GM18951 (cell line): ENCODE measurements around the gene USH1C.

ENCODE experiments used
- POLR2A ChIP-seq: IDR thresholded peaks from 4 replicates; pipeline ENCODE4 v1.6.1; 2011; ENCODE audit warnings: mild to moderate bottlenecking; ENCODE audit not compliant: insufficient read length, insufficient read depth; ENCODE audit errors: extremely low read depth
- in situ Hi-C: fragments of 300-500 bp; cut with MboI; formaldehyde crosslinking; loops from one replicate; pipeline ENCODE4 v1.12.0; 2022; ENCODE audit warnings: low sequenced_read_pairs, mixed read lengths, inconsistent platforms; ENCODE audit not compliant: unreplicated experiment

The USH1C gene

GRCh38 chr11:17544181-17544622, at the start of gene USH1C:
USH1C (minus strand) TSS chr11:17544416; CDS start chr11:17544307, 109 bp downstream.
- no peak for TF ChIP-seq POLR2A

DNA sequence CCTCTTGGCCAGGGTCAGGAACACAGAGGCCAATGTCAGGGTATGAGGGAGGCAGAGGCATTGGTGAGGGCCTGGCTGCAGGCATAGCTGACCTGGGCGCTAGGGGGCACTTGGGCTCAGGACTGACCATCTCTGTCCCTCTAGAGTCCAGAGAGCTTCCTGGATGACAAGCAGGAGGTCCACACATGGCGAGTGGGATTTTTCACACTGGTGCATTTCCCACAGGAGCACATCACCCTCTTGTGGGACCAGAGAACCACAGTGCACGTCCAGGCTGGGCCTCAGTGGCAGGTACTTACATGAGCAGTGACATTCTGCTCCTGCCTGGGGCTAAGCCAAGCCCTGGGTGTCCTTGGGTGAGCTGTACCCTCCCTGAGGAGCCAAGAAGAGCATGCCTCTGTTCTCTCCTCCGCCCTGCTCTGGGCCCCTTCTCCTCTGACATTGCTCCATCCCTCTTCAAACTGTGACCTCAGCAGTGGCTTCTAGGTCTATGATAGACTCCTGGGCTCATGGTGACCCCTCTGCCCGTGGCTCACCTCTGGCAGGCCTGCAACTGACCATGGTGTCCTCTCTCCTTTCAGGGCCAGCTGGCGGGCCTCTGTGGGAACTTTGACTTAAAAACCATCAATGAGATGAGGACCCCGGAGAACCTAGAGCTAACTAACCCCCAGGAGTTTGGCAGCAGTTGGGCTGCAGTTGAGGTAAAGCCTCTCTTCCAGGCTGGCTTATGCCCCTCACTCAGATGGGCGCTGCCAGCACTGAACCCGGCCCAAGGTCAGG, 49.4 kb upstream of the USH1C start:
- in situ Hi-C loops = no loop called here
- no peak for TF ChIP-seq POLR2A

More at GRCh38 chr11:17544181-17544622, at the start of gene USH1C:
- in situ Hi-C loops = no loop called here

DNA sequence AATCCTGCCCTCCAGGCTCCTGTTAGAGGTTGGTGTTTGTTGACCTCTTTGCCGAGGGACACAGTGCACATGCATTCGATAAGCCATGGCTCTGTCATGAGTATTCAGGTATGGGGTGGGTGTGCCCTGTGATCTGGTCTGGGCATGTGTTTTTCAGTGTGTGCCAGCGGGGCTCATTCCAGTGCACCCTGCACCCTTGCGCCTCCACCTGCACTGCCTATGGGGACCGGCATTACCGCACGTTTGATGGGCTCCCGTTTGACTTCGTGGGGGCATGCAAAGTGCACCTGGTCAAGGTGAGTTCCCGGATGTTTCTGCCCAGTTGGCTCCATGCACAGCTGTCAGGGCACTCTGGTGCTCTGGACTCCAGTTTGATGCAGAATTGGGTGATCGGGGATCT, 47.1 kb upstream of the USH1C start:
- in situ Hi-C loops = no loop called here
- no peak for TF ChIP-seq POLR2A

DNA sequence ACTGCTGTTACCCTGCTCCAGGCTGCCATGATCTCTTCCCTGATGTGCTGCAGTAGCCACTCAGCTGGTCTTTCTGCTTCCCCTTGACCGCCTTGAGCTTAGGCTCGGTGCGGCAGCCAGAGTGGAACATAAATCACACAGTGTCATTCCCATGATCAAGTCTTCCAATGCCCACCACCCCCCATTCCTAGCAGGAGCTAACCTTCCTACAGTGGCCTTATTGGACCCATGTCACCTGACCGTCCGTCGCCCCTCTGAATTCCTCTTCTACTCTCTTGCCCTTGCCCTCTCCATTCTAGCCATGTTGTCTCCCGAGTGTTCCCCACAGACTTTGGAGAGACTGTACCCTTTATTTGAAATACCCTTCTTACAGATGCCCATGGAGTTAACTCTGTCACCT, 46.2 kb upstream of the USH1C start:
- in situ Hi-C loops = no loop called here
- no peak for TF ChIP-seq POLR2A

DNA sequence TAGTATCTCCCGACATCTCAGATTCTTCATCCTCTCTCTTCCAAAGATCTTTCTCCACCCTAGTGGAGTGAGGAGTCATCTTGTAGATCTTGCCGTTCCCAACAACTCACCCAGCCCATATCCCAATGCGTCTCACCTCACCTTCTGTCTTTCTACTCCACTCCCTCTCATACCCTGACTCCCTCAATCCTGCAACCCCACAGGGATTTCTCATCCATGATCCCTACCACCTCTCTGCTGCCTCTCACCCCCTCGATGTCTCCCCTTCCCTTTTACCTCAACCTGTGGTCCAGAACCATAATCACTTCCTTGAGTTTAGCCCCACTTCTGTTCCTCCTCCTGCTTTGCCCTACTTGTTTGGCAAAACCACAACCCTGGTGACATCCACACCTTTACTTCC, 44.5 kb upstream of the USH1C start:
- in situ Hi-C loops = no loop called here
- TF ChIP-seq POLR2A = no peak

- in situ Hi-C loops = no loop called here
- TF ChIP-seq POLR2A = no peak
These were observed 44.0 kb upstream of the USH1C start for GRCh38 chr11:17588166-17588565.

- no peak for TF ChIP-seq POLR2A
- in situ Hi-C loops = no loop called here
These were observed 41.9 kb upstream of the USH1C start for GRCh38 chr11:17585911-17586695.

- TF ChIP-seq POLR2A = no peak
These were observed 37.5 kb upstream of the USH1C start for GRCh38 chr11:17581732-17582053.

GRCh38 chr11:17581036-17581731, 37.0 kb upstream of the USH1C start:
- in situ Hi-C loops = no loop called here
- no peak for TF ChIP-seq POLR2A

More at GRCh38 chr11:17581732-17582053, 37.5 kb upstream of the USH1C start:
- in situ Hi-C loops = no loop called here

DNA sequence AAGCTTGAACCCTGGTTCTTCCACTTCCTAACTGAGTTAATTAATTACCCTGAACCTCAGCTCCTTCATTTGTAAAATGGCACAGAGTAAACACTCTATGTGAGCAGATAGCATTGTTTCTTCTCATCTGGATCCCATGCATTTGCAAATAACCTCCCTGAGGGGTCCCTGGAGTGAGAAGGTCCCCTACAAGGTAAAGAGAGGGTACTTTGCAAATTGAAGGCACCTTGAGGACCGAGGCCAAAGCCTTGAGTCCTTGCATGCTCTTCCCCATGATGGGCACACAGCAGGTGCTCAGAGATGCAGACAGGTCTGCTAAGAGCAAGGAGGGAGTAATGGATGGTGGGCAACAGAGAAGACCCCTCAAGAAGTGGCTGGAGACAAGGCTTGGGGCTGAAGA, 36.1 kb upstream of the USH1C start:
- in situ Hi-C loops = no loop called here
- TF ChIP-seq POLR2A = no peak

GRCh38 chr11:17579451-17579850, 35.2 kb upstream of the USH1C start:
- no peak for TF ChIP-seq POLR2A
- in situ Hi-C loops = no loop called here

DNA sequence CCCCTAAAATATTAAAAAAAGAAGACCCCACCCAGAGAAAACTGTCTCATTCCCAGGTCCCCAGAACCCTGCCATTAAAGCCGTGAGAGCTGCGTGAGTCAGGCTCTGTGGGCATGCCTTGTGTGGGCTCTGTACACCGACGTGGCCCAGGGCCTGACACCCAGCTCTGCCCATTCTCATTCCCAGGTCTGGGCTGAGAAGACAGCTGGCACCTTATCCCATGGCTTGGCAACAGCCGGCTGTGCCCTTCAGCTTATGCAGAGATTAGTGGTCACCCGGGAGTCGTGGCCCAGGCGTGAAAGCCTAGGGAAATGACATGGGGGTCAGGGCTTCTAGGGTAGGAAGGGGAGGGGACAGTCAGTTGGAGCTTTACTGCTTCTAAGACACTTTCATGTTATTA, 34.7 kb upstream of the USH1C start:
- in situ Hi-C loops = no loop called here
- no peak for TF ChIP-seq POLR2A

DNA sequence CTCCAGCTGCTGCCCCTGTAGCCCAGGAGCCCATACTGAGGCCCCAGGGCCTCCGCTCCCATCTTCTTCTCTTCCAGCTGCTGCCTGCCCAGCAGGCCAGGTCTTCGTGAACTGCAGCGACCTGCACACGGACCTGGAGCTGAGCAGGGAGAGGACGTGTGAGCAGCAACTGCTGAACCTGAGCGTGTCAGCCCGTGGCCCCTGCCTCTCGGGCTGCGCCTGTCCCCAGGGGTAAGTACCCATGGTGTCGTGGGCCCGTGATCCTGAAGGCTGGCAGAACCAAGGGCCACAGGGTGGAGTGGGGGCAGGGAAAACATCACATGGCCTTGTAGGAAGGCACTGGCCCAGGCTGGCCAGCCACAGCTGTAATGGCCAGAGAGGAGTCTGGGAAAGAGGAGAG, 34.1 kb upstream of the USH1C start:
- TF ChIP-seq POLR2A = no peak
- in situ Hi-C loops = no loop called here
